VCaP (cell line): ENCODE results near the gene KCND3.

ENCODE experiments used
- H3K27ac ChIP-seq: fragments of 450-650 bp; 2 replicates; pipeline ENCODE4 v1.5.1; 2017
- CTCF ChIP-seq: fragments of 450-650 bp; conservative IDR thresholded peaks from 2 replicates; pipeline ENCODE4 v1.5.1; 2017; ENCODE audit warnings: mild to moderate bottlenecking, moderate library complexity

KCND3 gene

GRCh38 chr1:111825217-111825616, 164.3 kb downstream of the KCND3 start:
- TF ChIP-seq CTCF, result no peak
- H3K27ac ChIP-seq, result no peak overlapping the region

GRCh38 chr1:111822138-111822537, 167.3 kb downstream of the KCND3 start:
- TF ChIP-seq CTCF, result no peak
- H3K27ac ChIP-seq, result no peak overlapping the region

- no peak for TF ChIP-seq CTCF
These were observed 168.2 kb downstream of the KCND3 start for GRCh38 chr1:111821121-111821745.

GRCh38 chr1:111819566-111820263, 169.8 kb downstream of the KCND3 start:
- H3K27ac ChIP-seq, result no peak overlapping the region
- TF ChIP-seq CTCF, result no peak

More at GRCh38 chr1:111821121-111821745, 168.2 kb downstream of the KCND3 start:
- no peak overlapping the region for H3K27ac ChIP-seq

- H3K27ac ChIP-seq, result no peak overlapping the region
- no peak for TF ChIP-seq CTCF
These were observed 170.9 kb downstream of the KCND3 start for GRCh38 chr1:111818546-111818945.

GRCh38 chr1:111818081-111818480, 171.4 kb downstream of the KCND3 start:
- TF ChIP-seq CTCF, result no peak

GRCh38 chr1:111814642-111815041, 174.8 kb downstream of the KCND3 start:
- H3K27ac ChIP-seq, result no peak overlapping the region
- no peak for TF ChIP-seq CTCF

More at GRCh38 chr1:111818081-111818480, 171.4 kb downstream of the KCND3 start:
- H3K27ac ChIP-seq, result no peak overlapping the region
